Measurements from ENCODE around the gene GALNT11. TPM values are rescaled to one million over a fixed set of nuclear protein-coding genes. Genes with fewer than 3 reads are reported as not detected.

Gene GALNT11
- total and polyA plus RNA-seq, 2 of the 4 experiments (the other 2 are of a cell fraction), result 24.4 to 29.3 TPM

GRCh38 chr7:151987748-151988529 is 37.5 kb upstream of the GALNT11 start:
- Histone ChIP-seq H2AK9ac (replicated peaks; ENCODE audit: low read depth, low read length, poor library complexity) (no peak overlapping the region), H4K20me1 (ENCODE audit: insufficient read depth, low read length) (no peaks in the 10 kb centered on the region), H3K4me2 (ENCODE audit: low read depth, low read length) (no peak overlapping the region), H3K27ac (ENCODE audit: insufficient read depth, low read length) (no peak overlapping the region), H2BK5ac (ENCODE audit: low read depth, low read length, poor library complexity, severe bottlenecking) (no peak overlapping the region), H3K56ac (ENCODE audit: extremely low read depth, insufficient read depth, low read length) (no peak overlapping the region), H3K79me1 (ENCODE audit: low read depth in 1 of 2, low read length in 2 of 2) (no peaks in the 10 kb centered on the region), H4K8ac (ENCODE audit: low read depth in 2 of 2, low read length in 2 of 2) (no peak overlapping the region), H3K9me1 (ENCODE audit: insufficient read depth, low read length) (no peaks in the 10 kb centered on the region), H3K18ac (ENCODE audit: low read depth, low read length) (no peak overlapping the region), H4K5ac (ENCODE audit: low read depth, low read length) (no peak overlapping the region), H2AFZ (replicated peaks; ENCODE audit: low read length, poor library complexity) (peak overlapping the region; percentile 14), H2BK20ac (ENCODE audit: low read depth, low read length) (no peak overlapping the region), H3K27me3 (ENCODE audit: control insufficient read depth, insufficient read depth, low read length) (peaks cover 9% of the 10 kb centered on the region), H3K36me3 (ENCODE audit: control insufficient read depth, insufficient read depth, low read length) (no peaks in the 10 kb centered on the region), H2BK15ac (ENCODE audit: low read depth, low read length) (no peak overlapping the region), H3K23ac (ENCODE audit: low read depth, low read length) (no peak overlapping the region), H3K4ac (ENCODE audit: low read depth, low read length) (no peak overlapping the region), H3K9ac (ENCODE audit: low read depth, low read length) (no peak overlapping the region), H4K91ac (ENCODE audit: insufficient read depth, low read depth, low read length) (no peak overlapping the region), H2BK120ac (ENCODE audit: low read depth, low read length) (no peak overlapping the region), H3K9me3 (ENCODE audit: control insufficient read depth, insufficient read depth, low read length) (no peaks in the 10 kb centered on the region), H2AK5ac (ENCODE audit: low read depth, low read length) (no peak overlapping the region), H3K4me1 (ENCODE audit: control insufficient read depth, insufficient read depth, low read length) (no peaks in the 10 kb centered on the region), H3K4me3 (ENCODE audit: insufficient read depth, low read depth, low read length) (no peak overlapping the region), H3K14ac (replicated peaks; ENCODE audit: low read depth, low read length) (no peak overlapping the region)
- BruUV-seq (replicated peaks), result no TSS peak
- DNase-seq (peak; percentile 42), ATAC-seq (ENCODE audit: low read depth) (peak; percentile 67)
- CTCF ChIA-PET, result no interaction called here
- dilution Hi-C loops (cut with HindIII; ENCODE audit: low sequenced_read_pairs, unreplicated experiment), result no loop called here
- POLR2A ChIA-PET (ENCODE audit: unreplicated experiment), result no interaction called here
- in situ Hi-C loops (cut with MboI; ENCODE audit: low sequenced_read_pairs), result no loop called here
- intact Hi-C loops (cut with micrococcal nuclease), result no loop called here
- TF ChIP-seq, protein P1, sequence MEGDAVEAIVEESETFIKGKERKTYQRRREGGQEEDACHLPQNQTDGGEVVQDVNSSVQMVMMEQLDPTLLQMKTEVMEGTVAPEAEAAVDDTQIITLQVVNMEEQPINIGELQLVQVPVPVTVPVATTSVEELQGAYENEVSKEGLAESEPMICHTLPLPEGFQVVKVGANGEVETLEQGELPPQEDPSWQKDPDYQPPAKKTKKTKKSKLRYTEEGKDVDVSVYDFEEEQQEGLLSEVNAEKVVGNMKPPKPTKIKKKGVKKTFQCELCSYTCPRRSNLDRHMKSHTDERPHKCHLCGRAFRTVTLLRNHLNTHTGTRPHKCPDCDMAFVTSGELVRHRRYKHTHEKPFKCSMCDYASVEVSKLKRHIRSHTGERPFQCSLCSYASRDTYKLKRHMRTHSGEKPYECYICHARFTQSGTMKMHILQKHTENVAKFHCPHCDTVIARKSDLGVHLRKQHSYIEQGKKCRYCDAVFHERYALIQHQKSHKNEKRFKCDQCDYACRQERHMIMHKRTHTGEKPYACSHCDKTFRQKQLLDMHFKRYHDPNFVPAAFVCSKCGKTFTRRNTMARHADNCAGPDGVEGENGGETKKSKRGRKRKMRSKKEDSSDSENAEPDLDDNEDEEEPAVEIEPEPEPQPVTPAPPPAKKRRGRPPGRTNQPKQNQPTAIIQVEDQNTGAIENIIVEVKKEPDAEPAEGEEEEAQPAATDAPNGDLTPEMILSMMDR (conservative IDR thresholded peaks at IDR 0.05; ENCODE audit: low read depth, low read length), result no peak
- no peak for TF ChIP-seq RAD21 (IDR thresholded peaks at IDR 0.05; ENCODE audit: low read length)
- TF ChIP-seq MXI1 (IDR thresholded peaks at IDR 0.05; ENCODE audit: borderline replicate concordance, low read depth, low read length), result no peak
- 61% methylated on average over 9 of the region's 18 CpGs; no CpG with 5 or more reads in 1 of the 2 experiments for WGBS, 2 experiments (ENCODE audit: extremely low coverage in 2 of 2, insufficient read length in 1 of 2)

Data from IMR-90 (cell line).